Measurements from ENCODE around the gene CELA2A.
"Not testable (repeated sequence)": the region's sequence is repeated elsewhere in the genome, so short reads cannot be mapped to it uniquely, and the experiment has no call there.

The CELA2A gene

GRCh38 chr1:15423355-15424077 is 33.0 kb upstream of the CELA2A start:
- DNase-seq: no peak
- intact Hi-C loops (cut with DNase I): no loop called here

- intact Hi-C loops (cut with DNase I): no loop called here
Observed at GRCh38 chr1:15424146-15424667, 32.3 kb upstream of the CELA2A start.

GRCh38 chr1:15424981-15425380 is 31.6 kb upstream of the CELA2A start:
- intact Hi-C loops (cut with DNase I): no loop called here
- DNase-seq: no peak

More at GRCh38 chr1:15424146-15424667, 32.3 kb upstream of the CELA2A start:
- DNase-seq: no peak

GRCh38 chr1:15425521-15425920 is 31.0 kb upstream of the CELA2A start:
- intact Hi-C loops (cut with DNase I): no loop called here

GRCh38 chr1:15425958-15426357 is 30.6 kb upstream of the CELA2A start:
- no peak for DNase-seq
- intact Hi-C loops (cut with DNase I): no loop called here

More at GRCh38 chr1:15425521-15425920, 31.0 kb upstream of the CELA2A start:
- no peak for DNase-seq

- intact Hi-C loops (cut with DNase I): no loop called here
- DNase-seq: no peak
Observed at GRCh38 chr1:15426492-15427279, 29.8 kb upstream of the CELA2A start.

GRCh38 chr1:15427280-15427666 is 29.3 kb upstream of the CELA2A start:
- intact Hi-C loops (cut with DNase I): no loop called here
- no peak for DNase-seq

- DNase-seq; intact Hi-C loops (cut with DNase I): not testable (repeated sequence)
Observed at GRCh38 chr1:15428252-15428651, 28.3 kb upstream of the CELA2A start.

- intact Hi-C loops (cut with DNase I): no loop called here
- DNase-seq: no peak
Observed at GRCh38 chr1:15428815-15429435, 27.6 kb upstream of the CELA2A start.

- intact Hi-C loops (cut with DNase I): loop anchor here (2.0 kb wide), 1 partner anchor 105 kb away; no protein-coding TSS in a partner anchor
- DNase-seq: no peak
Observed at GRCh38 chr1:15429701-15430149, 26.8 kb upstream of the CELA2A start.

GRCh38 chr1:15430787-15431570 is 25.6 kb upstream of the CELA2A start:
- intact Hi-C loops (cut with DNase I): loop anchor here (2.0 kb wide), 1 partner anchor 106 kb away; no protein-coding TSS in a partner anchor
- peak in 41 of 42 donors; percentile 63 to 92 (median 81) for DNase-seq

GRCh38 chr1:15431571-15431948 is 25.0 kb upstream of the CELA2A start:
- intact Hi-C loops (cut with DNase I): loop anchor here (2.0 kb wide), 1 partner anchor 107 kb away; no protein-coding TSS in a partner anchor
- DNase-seq: no peak

- intact Hi-C loops (cut with DNase I): no loop called here
- no peak for DNase-seq
Observed at GRCh38 chr1:15432324-15432723, 24.2 kb upstream of the CELA2A start.

- no peak for DNase-seq
- intact Hi-C loops (cut with DNase I): no loop called here
Observed at GRCh38 chr1:15433471-15433870, 23.1 kb upstream of the CELA2A start.

GRCh38 chr1:15434739-15435138 is 21.8 kb upstream of the CELA2A start:
- DNase-seq; intact Hi-C loops (cut with DNase I): not testable (repeated sequence)

GRCh38 chr1:15435239-15436077 is 21.1 kb upstream of the CELA2A start:
- DNase-seq: no peak
- intact Hi-C loops (cut with DNase I): no loop called here

- DNase-seq: no peak
- intact Hi-C loops (cut with DNase I): no loop called here
Observed at GRCh38 chr1:15436881-15437442, 19.6 kb upstream of the CELA2A start.

- intact Hi-C loops (cut with DNase I): no loop called here
- DNase-seq: no peak
Observed at GRCh38 chr1:15439325-15439724, 17.2 kb upstream of the CELA2A start.
